ENCODE measurements around the gene ORAI2.

DNA sequence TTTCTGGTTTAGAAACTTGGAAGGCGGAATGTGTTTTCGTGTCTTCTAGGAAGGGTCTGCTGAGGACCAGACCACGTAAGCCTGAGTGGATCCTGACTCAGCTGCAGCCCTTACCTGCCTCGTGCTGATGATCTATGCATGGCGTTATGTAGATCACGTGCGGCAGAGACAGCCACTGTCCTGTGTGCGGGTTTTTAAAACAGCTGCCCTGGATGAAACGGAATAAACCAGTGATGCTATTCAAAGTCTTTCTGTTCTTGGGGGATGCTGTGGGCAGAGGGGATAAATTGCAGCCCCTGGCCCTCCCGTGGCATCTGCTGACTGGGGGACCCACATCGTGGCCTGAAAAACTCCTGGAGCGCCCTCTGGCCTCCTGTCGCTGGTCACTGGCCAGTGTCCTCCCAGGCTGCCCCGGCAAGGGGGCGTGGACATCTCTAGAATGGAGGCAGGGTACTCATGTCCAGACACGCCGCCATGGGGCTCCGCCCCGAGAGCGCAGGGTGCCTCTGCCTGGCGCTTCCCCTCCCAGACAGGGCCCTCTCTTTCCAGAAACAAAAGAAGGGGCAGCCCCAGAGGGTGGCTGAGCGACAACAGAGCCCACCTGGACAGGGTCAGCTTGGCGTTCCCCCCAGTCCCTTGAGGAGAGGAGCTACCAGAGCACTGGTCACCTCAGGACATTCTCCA lies 18.1 kb downstream of the ORAI2 start:
- TF ChIP-seq POLR2AphosphoS5 (IDR thresholded peaks at IDR 0.05; ENCODE audit: low read depth, low read length) = no peak
- TF ChIP-seq, protein P1, sequence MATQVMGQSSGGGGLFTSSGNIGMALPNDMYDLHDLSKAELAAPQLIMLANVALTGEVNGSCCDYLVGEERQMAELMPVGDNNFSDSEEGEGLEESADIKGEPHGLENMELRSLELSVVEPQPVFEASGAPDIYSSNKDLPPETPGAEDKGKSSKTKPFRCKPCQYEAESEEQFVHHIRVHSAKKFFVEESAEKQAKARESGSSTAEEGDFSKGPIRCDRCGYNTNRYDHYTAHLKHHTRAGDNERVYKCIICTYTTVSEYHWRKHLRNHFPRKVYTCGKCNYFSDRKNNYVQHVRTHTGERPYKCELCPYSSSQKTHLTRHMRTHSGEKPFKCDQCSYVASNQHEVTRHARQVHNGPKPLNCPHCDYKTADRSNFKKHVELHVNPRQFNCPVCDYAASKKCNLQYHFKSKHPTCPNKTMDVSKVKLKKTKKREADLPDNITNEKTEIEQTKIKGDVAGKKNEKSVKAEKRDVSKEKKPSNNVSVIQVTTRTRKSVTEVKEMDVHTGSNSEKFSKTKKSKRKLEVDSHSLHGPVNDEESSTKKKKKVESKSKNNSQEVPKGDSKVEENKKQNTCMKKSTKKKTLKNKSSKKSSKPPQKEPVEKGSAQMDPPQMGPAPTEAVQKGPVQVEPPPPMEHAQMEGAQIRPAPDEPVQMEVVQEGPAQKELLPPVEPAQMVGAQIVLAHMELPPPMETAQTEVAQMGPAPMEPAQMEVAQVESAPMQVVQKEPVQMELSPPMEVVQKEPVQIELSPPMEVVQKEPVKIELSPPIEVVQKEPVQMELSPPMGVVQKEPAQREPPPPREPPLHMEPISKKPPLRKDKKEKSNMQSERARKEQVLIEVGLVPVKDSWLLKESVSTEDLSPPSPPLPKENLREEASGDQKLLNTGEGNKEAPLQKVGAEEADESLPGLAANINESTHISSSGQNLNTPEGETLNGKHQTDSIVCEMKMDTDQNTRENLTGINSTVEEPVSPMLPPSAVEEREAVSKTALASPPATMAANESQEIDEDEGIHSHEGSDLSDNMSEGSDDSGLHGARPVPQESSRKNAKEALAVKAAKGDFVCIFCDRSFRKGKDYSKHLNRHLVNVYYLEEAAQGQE (IDR thresholded peaks at IDR 0.05; ENCODE audit: insufficient read depth in 1 of 2, low read depth in 2 of 2, low read length in 2 of 2) = no peak
- TF ChIP-seq SIN3A (IDR thresholded peaks at IDR 0.05; ENCODE audit: borderline replicate concordance, insufficient read depth, low read length) = no peak
- TF ChIP-seq TAF1 (IDR thresholded peaks at IDR 0.05; ENCODE audit: borderline replicate concordance, insufficient read depth, low read length) = no peak
